Osteoblast (primary cell): ENCODE results near the gene LTO1. TPM values are rescaled to one million over a fixed set of nuclear protein-coding genes. Genes with fewer than 3 reads are reported as not detected.
"Not testable (repeated sequence)": the region's sequence is repeated elsewhere in the genome, so short reads cannot be mapped to it uniquely, and the experiment has no call there.

Experiments
- DNase-seq: peaks from one replicate; pipeline ENCODE4 v3.0.0; 2011; ENCODE audit warnings: low spot score, mixed read lengths; ENCODE audit not compliant: insufficient read length; ENCODE audit errors: missing footprints
- H2AFZ ChIP-seq: 2 replicates; pipeline ENCODE4 v1.6.0; 2011; ENCODE audit warnings: mild to moderate bottlenecking, low read length
- H3K27ac ChIP-seq: 2 replicates; pipeline ENCODE4 v1.5.1; 2011; ENCODE audit warnings: mild to moderate bottlenecking, low read depth, low read length, moderate library complexity
- H3K27me3 ChIP-seq: 2 replicates; pipeline ENCODE4 v1.6.0; 2012; ENCODE audit warnings: mild to moderate bottlenecking, control low read depth, inconsistent platforms, low read length, moderate library complexity; ENCODE audit not compliant: insufficient read depth
- H3K36me3 ChIP-seq: 2 replicates; pipeline ENCODE4 v1.5.1; 2011; ENCODE audit warnings: mild to moderate bottlenecking, low read length, control low read depth, moderate library complexity; ENCODE audit not compliant: insufficient read depth
- H3K4me1 ChIP-seq: 2 replicates; pipeline ENCODE4 v1.5.1; 2011; ENCODE audit warnings: mild to moderate bottlenecking, low read length, control low read depth, moderate library complexity; ENCODE audit not compliant: insufficient read depth
- H3K4me2 ChIP-seq: 2 replicates; pipeline ENCODE4 v1.6.0; 2011; ENCODE audit warnings: mild to moderate bottlenecking, low read length; ENCODE audit not compliant: insufficient read depth
- H3K4me3 ChIP-seq: fragments of 200-600 bp; sonication (generic); 3 replicates; pipeline ENCODE4 v1.5.1; 2012; ENCODE audit warnings: mild to moderate bottlenecking, low read length, inconsistent platforms; ENCODE audit not compliant: insufficient read depth
- H3K79me2 ChIP-seq: 2 replicates; pipeline ENCODE4 v1.6.0; 2012; ENCODE audit warnings: mild to moderate bottlenecking, low read length, control low read depth, inconsistent platforms; ENCODE audit not compliant: insufficient read depth
- H3K9me3 ChIP-seq: 2 replicates; pipeline ENCODE4 v1.5.1; 2011; ENCODE audit warnings: low read depth, low read length, control low read depth
- H4K20me1 ChIP-seq: 2 replicates; pipeline ENCODE4 v1.6.0; 2012; ENCODE audit warnings: mild to moderate bottlenecking, low read length, control low read depth; ENCODE audit not compliant: insufficient read depth
- total RNA-seq: library from RNA; depleted of rRNA; stranded (reverse); fragments of >200 nt; gene quantifications from 2 replicates; pipeline ENCODE4 v1.2.3, GENCODE V29; 2012
- TF ChIP-seq, protein P1 (sequence below): IDR thresholded peaks from 2 replicates; pipeline ENCODE4 v1.5.1; 2011; ENCODE audit warnings: mild to moderate bottlenecking, low read depth, low read length, moderate library complexity; ENCODE audit errors: extremely low read depth

Gene LTO1
- total RNA-seq, 1 donor = 24.6 TPM

DNA sequence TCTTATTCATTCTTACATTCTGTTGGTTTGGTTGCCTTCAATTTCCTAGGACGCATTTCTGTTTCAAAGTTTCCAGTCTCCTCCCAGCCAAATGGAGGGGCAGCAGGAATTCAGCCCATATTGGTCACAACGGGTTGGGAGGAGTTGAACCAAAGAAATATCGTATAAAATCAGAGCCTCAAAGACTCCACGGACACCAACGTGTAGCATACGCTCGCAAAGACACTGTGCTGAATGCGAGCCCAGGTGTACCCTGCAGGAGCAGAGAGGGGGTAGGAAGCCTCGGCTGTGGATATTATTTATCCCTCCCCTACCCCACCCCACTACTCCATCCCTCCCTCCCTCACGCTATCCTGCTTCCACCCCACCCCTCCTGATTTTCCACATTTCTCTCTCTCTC is 49.7 kb downstream of the LTO1 start:
- H2AFZ ChIP-seq = no peak overlapping the region
- no peaks in the 10 kb centered on the region for H3K79me2 ChIP-seq
- H3K27me3 ChIP-seq = peaks cover 4% of the 10 kb centered on the region
- H3K36me3 ChIP-seq = no peaks in the 10 kb centered on the region
- TF ChIP-seq, protein P1, sequence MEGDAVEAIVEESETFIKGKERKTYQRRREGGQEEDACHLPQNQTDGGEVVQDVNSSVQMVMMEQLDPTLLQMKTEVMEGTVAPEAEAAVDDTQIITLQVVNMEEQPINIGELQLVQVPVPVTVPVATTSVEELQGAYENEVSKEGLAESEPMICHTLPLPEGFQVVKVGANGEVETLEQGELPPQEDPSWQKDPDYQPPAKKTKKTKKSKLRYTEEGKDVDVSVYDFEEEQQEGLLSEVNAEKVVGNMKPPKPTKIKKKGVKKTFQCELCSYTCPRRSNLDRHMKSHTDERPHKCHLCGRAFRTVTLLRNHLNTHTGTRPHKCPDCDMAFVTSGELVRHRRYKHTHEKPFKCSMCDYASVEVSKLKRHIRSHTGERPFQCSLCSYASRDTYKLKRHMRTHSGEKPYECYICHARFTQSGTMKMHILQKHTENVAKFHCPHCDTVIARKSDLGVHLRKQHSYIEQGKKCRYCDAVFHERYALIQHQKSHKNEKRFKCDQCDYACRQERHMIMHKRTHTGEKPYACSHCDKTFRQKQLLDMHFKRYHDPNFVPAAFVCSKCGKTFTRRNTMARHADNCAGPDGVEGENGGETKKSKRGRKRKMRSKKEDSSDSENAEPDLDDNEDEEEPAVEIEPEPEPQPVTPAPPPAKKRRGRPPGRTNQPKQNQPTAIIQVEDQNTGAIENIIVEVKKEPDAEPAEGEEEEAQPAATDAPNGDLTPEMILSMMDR = no peak
- H4K20me1 ChIP-seq = no peaks in the 10 kb centered on the region
- H3K4me2 ChIP-seq = no peak overlapping the region
- no peak overlapping the region for H3K27ac ChIP-seq
- H3K9me3 ChIP-seq = no peaks in the 10 kb centered on the region
- DNase-seq = no peak
- H3K4me3 ChIP-seq = no peak overlapping the region
- no peaks in the 10 kb centered on the region for H3K4me1 ChIP-seq

DNA sequence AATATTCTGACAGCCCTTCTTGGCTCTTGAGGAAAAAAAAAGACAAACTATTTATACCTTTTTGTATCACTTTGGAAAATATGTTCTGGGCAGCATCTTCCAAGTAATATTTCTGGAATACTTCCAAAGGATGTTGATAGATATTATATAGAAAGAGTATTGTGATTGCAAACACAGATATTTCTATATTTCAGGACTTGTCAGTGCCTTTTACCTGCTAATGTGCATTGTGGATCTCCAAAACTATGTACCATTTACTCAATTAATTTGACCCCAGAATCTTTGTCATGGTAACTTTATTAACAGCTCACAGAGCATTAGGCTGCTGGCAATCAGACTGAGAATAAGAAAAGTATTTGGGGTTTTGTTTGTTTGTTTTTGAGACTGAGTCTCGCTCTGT is 50.9 kb downstream of the LTO1 start:
- H2AFZ ChIP-seq = no peak overlapping the region
- TF ChIP-seq, protein P1 = no peak

DNA sequence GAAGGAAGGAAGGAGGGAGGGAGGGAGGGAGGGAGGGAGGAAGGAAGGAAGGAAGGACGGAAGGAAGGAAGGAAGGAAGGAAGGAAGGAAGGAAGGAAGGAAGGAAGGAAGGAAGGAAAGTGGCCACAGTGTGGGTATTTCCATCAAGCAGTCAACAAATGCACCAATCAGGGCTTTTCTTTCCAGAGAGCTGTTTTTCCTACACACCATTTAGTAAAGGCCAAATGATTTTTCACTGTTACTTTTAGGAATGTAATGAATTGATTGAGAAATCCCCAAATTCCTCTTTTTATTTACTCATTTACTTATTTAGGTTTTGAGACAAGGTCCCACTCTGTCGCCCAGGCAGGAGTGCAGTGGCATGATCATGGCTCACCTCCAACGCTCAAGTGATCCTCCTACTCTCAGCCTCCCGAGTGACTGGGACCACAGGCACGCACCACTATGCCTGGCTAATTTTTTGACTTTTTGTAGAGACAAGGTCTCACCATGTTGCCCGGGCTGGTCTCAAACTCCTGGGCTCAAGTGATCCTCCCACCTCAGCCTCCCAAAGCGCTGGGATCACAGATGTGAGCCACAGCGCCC is 53.0 kb downstream of the LTO1 start:
- H3K27me3 ChIP-seq, H3K36me3 ChIP-seq, H4K20me1 ChIP-seq, H3K4me1 ChIP-seq, DNase-seq, H3K4me3 ChIP-seq, H2AFZ ChIP-seq, H3K79me2 ChIP-seq, H3K27ac ChIP-seq, H3K4me2 ChIP-seq, H3K9me3 ChIP-seq: not testable (repeated sequence)

More for the DNA sequence above, 50.9 kb downstream of the LTO1 start:
- H3K4me2 ChIP-seq = no peak overlapping the region
- no peaks in the 10 kb centered on the region for H4K20me1 ChIP-seq
- no peak overlapping the region for H3K4me3 ChIP-seq
- peaks cover 4% of the 10 kb centered on the region for H3K27me3 ChIP-seq
- no peaks in the 10 kb centered on the region for H3K36me3 ChIP-seq
- DNase-seq = no peak
- H3K79me2 ChIP-seq = no peaks in the 10 kb centered on the region
- no peak overlapping the region for H3K27ac ChIP-seq
- no peaks in the 10 kb centered on the region for H3K9me3 ChIP-seq
- no peaks in the 10 kb centered on the region for H3K4me1 ChIP-seq

DNA sequence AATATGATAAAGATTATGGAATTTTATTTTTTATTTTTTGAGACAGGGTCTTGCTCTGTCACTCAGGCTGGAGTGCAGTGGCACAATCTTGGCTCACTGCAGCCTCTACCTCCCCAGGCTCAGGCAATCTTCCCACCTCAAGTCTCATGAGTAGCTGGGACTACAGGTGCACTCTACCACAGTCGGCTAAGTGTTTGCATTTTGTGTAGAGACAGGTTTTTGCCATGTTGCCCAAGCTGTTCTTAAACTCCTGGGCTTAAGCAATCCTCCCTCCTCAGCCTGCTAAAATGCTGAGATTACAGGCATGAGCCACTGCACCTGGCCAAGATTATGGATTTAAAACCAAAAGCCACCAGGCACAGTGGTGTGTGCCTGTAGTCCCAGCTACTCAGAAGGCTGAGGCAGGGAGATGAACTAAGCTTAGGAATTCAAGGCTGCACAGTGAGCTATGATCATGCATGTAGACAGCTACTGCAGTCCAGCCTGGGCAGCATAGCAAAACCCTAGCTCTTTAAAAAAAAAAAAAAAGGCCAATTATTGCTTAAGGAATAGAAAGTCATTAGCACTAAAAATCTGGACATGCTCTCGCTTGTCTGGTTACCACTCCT is 54.4 kb downstream of the LTO1 start:
- H3K27ac ChIP-seq = no peak overlapping the region
- DNase-seq = no peak
- H3K79me2 ChIP-seq = no peaks in the 10 kb centered on the region
- no peaks in the 10 kb centered on the region for H3K4me1 ChIP-seq
- no peak overlapping the region for H3K4me3 ChIP-seq
- H2AFZ ChIP-seq = no peak overlapping the region
- no peaks in the 10 kb centered on the region for H3K9me3 ChIP-seq
- no peaks in the 10 kb centered on the region for H4K20me1 ChIP-seq
- TF ChIP-seq, protein P1 = no peak
- peaks cover 4% of the 10 kb centered on the region for H3K27me3 ChIP-seq
- no peaks in the 10 kb centered on the region for H3K36me3 ChIP-seq
- no peak overlapping the region for H3K4me2 ChIP-seq
